Stimulated activated CD8-positive, alpha-beta memory T cell treated with anti-CD3 and anti-CD28 coated beads, Interleukin-4, amount 100 ng/mL, for 24 hours (primary cell): ENCODE data around the gene NPHP4.

Experiments
- DNase-seq: peaks from one replicate; pipeline ENCODE4 v3.0.0-alpha.2; 2020; ENCODE audit warnings: low read depth

The NPHP4 gene

GRCh38 chr1:5890346-5891106 lies 101.7 kb downstream of the NPHP4 start:
- DNase-seq, result no peak

- no peak for DNase-seq
Measured at GRCh38 chr1:5889901-5890300, 102.3 kb downstream of the NPHP4 start.

- DNase-seq, result no peak
Measured at GRCh38 chr1:5889462-5889861, 102.8 kb downstream of the NPHP4 start.

- DNase-seq, result no peak
Measured at GRCh38 chr1:5888606-5889211, 103.5 kb downstream of the NPHP4 start.

GRCh38 chr1:5887971-5888361 lies 104.3 kb downstream of the NPHP4 start:
- no peak for DNase-seq

GRCh38 chr1:5887349-5887970 lies 104.8 kb downstream of the NPHP4 start:
- no peak for DNase-seq

- DNase-seq, result no peak
Measured at GRCh38 chr1:5886541-5887348, 105.5 kb downstream of the NPHP4 start.

- DNase-seq, result no peak
Measured at GRCh38 chr1:5886140-5886483, 106.1 kb downstream of the NPHP4 start.

GRCh38 chr1:5885471-5886139 lies 106.6 kb downstream of the NPHP4 start:
- DNase-seq, result no peak

- DNase-seq, result no peak
Measured at GRCh38 chr1:5884110-5884509, 108.1 kb downstream of the NPHP4 start.

GRCh38 chr1:5883129-5884048 lies 108.8 kb downstream of the NPHP4 start:
- no peak for DNase-seq

- no peak for DNase-seq
Measured at GRCh38 chr1:5882367-5883128, 109.7 kb downstream of the NPHP4 start.

GRCh38 chr1:5881526-5882222 lies 110.6 kb downstream of the NPHP4 start:
- DNase-seq, result no peak

GRCh38 chr1:5880630-5881405 lies 111.4 kb downstream of the NPHP4 start:
- no peak for DNase-seq

GRCh38 chr1:5879421-5879820 lies 112.8 kb downstream of the NPHP4 start:
- DNase-seq, result no peak

- DNase-seq, result no peak
Measured at GRCh38 chr1:5878971-5879370, 113.3 kb downstream of the NPHP4 start.

- no peak for DNase-seq
Measured at GRCh38 chr1:5877683-5878530, 114.3 kb downstream of the NPHP4 start.

- DNase-seq, result no peak
Measured at GRCh38 chr1:5877001-5877400, 115.2 kb downstream of the NPHP4 start.
